ENCODE data around the gene ARIH1. TPM values are rescaled to one million over a fixed set of nuclear protein-coding genes. Genes with fewer than 3 reads are reported as not detected.

Gene ARIH1
- total RNA-seq, 4 donors from 2014 or later, result 42.6 to 90.0 (median 58.5) TPM

GRCh38 chr15:72492733-72493132, 18.6 kb downstream of the ARIH1 start:
- intact Hi-C loops (cut with DNase I), result no loop called here
- peaks cover 48 to 52% of the 10 kb centered on the region in 2 donors for H3K4me1 ChIP-seq
- no peaks in the 10 kb centered on the region for H3K27me3 ChIP-seq

GRCh38 chr15:72493220-72493619, 19.1 kb downstream of the ARIH1 start:
- Histone ChIP-seq H3K4me1 (peaks cover 45 to 52% of the 10 kb centered on the region in 2 donors), H3K9me3 (no peaks in the 10 kb centered on the region), H3K4me3 (replicated peaks in 1 of 3) (no peak overlapping the region), H3K27ac (no peak overlapping the region), H3K27me3 (no peaks in the 10 kb centered on the region), H3K36me3 (no peaks in the 10 kb centered on the region)
- DNase-seq, result no peak
- intact Hi-C loops (cut with DNase I), result no loop called here
- 64 to 65% methylated on average over 2 of the region's 2 CpGs for WGBS, 2 donors
- TF ChIP-seq POLR2A (IDR thresholded peaks at IDR 0.05), result no peak
- no peak for TF ChIP-seq CTCF (IDR thresholded peaks at IDR 0.05)

More at GRCh38 chr15:72492733-72493132, 18.6 kb downstream of the ARIH1 start:
- Histone ChIP-seq H3K9me3 (no peaks in the 10 kb centered on the region), H3K36me3 (no peaks in the 10 kb centered on the region), H3K4me3 (replicated peaks in 1 of 3) (no peak overlapping the region), H3K27ac (no peak overlapping the region)
- TF ChIP-seq CTCF (IDR thresholded peaks at IDR 0.05), result no peak
- TF ChIP-seq POLR2A (IDR thresholded peaks at IDR 0.05), result no peak
- DNase-seq, result no peak

GRCh38 chr15:72495007-72495406, 20.9 kb downstream of the ARIH1 start:
- Histone ChIP-seq H3K27ac (no peak overlapping the region), H3K4me1 (peaks cover 45 to 52% of the 10 kb centered on the region in 2 donors), H3K4me3 (replicated peaks in 1 of 3) (no peak overlapping the region), H3K9me3 (no peaks in the 10 kb centered on the region), H3K36me3 (no peaks in the 10 kb centered on the region), H3K27me3 (no peaks in the 10 kb centered on the region)
- 76 to 88% methylated on average over 3 of the region's 3 CpGs for WGBS, 2 donors
- TF ChIP-seq POLR2A (IDR thresholded peaks at IDR 0.05) (no peak), CTCF (IDR thresholded peaks at IDR 0.05) (no peak)
- DNase-seq, result no peak
- intact Hi-C loops (cut with DNase I), result no loop called here

- intact Hi-C loops (cut with DNase I), result no loop called here
Observed at GRCh38 chr15:72496783-72497182, 22.7 kb downstream of the ARIH1 start.

GRCh38 chr15:72497402-72497801, 23.3 kb downstream of the ARIH1 start:
- H3K4me3 ChIP-seq (replicated peaks in 1 of 3), result no peak overlapping the region
- H3K36me3 ChIP-seq, result no peaks in the 10 kb centered on the region
- no peak for DNase-seq
- no peaks in the 10 kb centered on the region for H3K27me3 ChIP-seq
- no peak for TF ChIP-seq CTCF (IDR thresholded peaks at IDR 0.05)
- TF ChIP-seq POLR2A (IDR thresholded peaks at IDR 0.05), result no peak
- intact Hi-C loops (cut with DNase I), result no loop called here
- 70 to 74% methylated on average over 1 of the region's 1 CpG for WGBS, 2 donors
- H3K27ac ChIP-seq, result no peak overlapping the region
- H3K4me1 ChIP-seq, result peaks cover 34 to 43% of the 10 kb centered on the region in 2 donors
- no peaks in the 10 kb centered on the region for H3K9me3 ChIP-seq

More at GRCh38 chr15:72496783-72497182, 22.7 kb downstream of the ARIH1 start:
- Histone ChIP-seq H3K4me1 (peaks cover 35 to 40% of the 10 kb centered on the region in 2 donors), H3K36me3 (no peaks in the 10 kb centered on the region), H3K27me3 (no peaks in the 10 kb centered on the region), H3K4me3 (replicated peaks in 1 of 3) (no peak overlapping the region), H3K27ac (no peak overlapping the region), H3K9me3 (no peaks in the 10 kb centered on the region)
- WGBS, 2 donors, result 93 to 94% methylated on average over 2 of the region's 2 CpGs
- TF ChIP-seq CTCF (IDR thresholded peaks at IDR 0.05) (no peak), POLR2A (IDR thresholded peaks at IDR 0.05) (no peak)
- no peak for DNase-seq

Measured in thyroid gland (tissue), 4 donors.